Transverse colon (tissue), 4 donors: ENCODE data around the gene RGPD5.
"Not testable (repeated sequence)": the region's sequence is repeated elsewhere in the genome, so short reads cannot be mapped to it uniquely, and the experiment has no call there.

Experiments
- POLR2A ChIP-seq: fragments of 450-650 bp; IDR thresholded peaks from one replicate; pipeline ENCODE4 v1.6.1; 2016; ENCODE audit warnings: antibody characterized with exemption, mild to moderate bottlenecking, moderate library complexity
- POLR2AphosphoS5 ChIP-seq, 3 donors: sonication (generic); formaldehyde crosslinking; IDR thresholded peaks; one replicate each; pipeline ENCODE4 v1.6.1; 2016; ENCODE audit warnings: antibody characterized with exemption in 3 of 3
- TF ChIP-seq, protein P1 (sequence below), 5 experiments: fragments of 200-600 bp in 3 of 5; fragments of 450-650 bp in 2 of 5; sonication (generic) in 3 of 5; IDR thresholded peaks; 1 replicate in 2 of 5; 2 replicates in 3 of 5; pipeline ENCODE4 v1.5.1; 2016 to 2017; ENCODE audit warnings: antibody characterized with exemption in 5 of 5, inconsistent platforms in 3 of 5, mild to moderate bottlenecking in 2 of 5, moderate library complexity in 1 of 5

DNA sequence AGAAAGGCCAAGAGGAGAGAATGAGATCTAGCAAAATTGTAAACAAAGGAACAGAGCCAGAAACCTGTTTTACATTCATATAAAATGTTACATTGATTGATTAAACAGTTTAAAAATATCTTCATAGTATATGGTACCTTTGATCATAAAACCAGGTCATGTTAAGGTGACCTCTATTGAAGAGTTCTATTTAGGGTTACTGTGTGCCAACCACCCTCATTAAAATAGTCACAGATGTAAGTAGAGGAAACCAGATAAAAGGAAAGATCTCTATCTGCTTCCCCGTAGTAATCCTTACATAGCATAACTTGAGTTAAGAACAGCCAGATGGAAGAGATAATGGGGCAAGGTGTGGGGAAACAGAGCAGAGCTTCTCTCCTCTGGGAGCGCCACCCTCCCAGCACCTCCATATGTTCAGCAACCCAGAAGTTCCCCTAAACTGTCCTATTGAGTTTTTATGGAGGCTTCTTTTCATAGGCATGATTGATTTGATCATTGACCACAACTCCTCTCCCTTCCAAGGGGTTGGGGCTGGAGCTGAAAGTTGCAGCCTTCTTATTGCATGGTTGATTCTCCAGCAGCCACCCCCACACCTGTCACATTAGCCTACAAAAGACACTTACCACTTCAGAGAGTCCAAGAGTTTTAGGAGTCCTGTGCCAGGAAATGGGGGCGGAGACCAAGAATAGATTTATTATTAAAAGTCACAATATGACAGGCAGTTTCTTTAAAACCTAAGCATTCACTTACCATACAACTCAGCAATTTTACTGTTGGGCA lies 101.2 kb downstream of the RGPD5 start:
- TF ChIP-seq POLR2A; POLR2AphosphoS5 (IDR thresholded peaks at IDR 0.05): not testable (repeated sequence)
- TF ChIP-seq, protein P1, sequence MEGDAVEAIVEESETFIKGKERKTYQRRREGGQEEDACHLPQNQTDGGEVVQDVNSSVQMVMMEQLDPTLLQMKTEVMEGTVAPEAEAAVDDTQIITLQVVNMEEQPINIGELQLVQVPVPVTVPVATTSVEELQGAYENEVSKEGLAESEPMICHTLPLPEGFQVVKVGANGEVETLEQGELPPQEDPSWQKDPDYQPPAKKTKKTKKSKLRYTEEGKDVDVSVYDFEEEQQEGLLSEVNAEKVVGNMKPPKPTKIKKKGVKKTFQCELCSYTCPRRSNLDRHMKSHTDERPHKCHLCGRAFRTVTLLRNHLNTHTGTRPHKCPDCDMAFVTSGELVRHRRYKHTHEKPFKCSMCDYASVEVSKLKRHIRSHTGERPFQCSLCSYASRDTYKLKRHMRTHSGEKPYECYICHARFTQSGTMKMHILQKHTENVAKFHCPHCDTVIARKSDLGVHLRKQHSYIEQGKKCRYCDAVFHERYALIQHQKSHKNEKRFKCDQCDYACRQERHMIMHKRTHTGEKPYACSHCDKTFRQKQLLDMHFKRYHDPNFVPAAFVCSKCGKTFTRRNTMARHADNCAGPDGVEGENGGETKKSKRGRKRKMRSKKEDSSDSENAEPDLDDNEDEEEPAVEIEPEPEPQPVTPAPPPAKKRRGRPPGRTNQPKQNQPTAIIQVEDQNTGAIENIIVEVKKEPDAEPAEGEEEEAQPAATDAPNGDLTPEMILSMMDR (IDR thresholded peaks at IDR 0.05): not testable (repeated sequence)
